Parathyroid adenoma (tissue), 2 donors: ENCODE measurements around the gene TSPAN13.

ENCODE experiments used
- H2AFZ ChIP-seq: fragments of 300-600 bp; sonication (generic); one replicate; pipeline ENCODE4 v1.7.0; 2017; ENCODE audit warnings: antibody characterized with exemption, mild to moderate bottlenecking
- H3K27ac ChIP-seq: fragments of 300-600 bp; sonication (generic); one replicate; pipeline ENCODE4 v1.7.0; 2017
- H3K27me3 ChIP-seq: fragments of 300-600 bp; sonication (generic); one replicate; pipeline ENCODE4 v1.7.0; 2017; ENCODE audit warnings: low read length; ENCODE audit not compliant: control insufficient read depth, insufficient read depth
- H3K36me3 ChIP-seq: fragments of 300-600 bp; sonication (generic); one replicate; pipeline ENCODE4 v1.7.0; 2017; ENCODE audit warnings: low read length; ENCODE audit not compliant: control insufficient read depth, insufficient read depth
- H3K4me1 ChIP-seq: fragments of 300-600 bp; sonication (generic); one replicate; pipeline ENCODE4 v1.7.0; 2017; ENCODE audit warnings: control low read depth
- H3K4me2 ChIP-seq: fragments of 300-600 bp; sonication (generic); one replicate; pipeline ENCODE4 v1.7.0; 2017; ENCODE audit warnings: low read length
- H3K4me3 ChIP-seq: fragments of 300-600 bp; sonication (generic); one replicate; pipeline ENCODE4 v1.7.0; 2017; ENCODE audit warnings: low read depth, low read length
- H3K79me2 ChIP-seq: fragments of 300-600 bp; sonication (generic); one replicate; pipeline ENCODE4 v1.7.0; 2017; ENCODE audit warnings: control low read depth
- H3K9ac ChIP-seq: fragments of 300-600 bp; sonication (generic); one replicate; pipeline ENCODE4 v1.7.0; 2017; ENCODE audit warnings: mild to moderate bottlenecking
- H3K9me3 ChIP-seq: fragments of 300-600 bp; sonication (generic); one replicate; pipeline ENCODE4 v1.7.0; 2017; ENCODE audit warnings: low read length; ENCODE audit not compliant: control insufficient read depth
- CTCF ChIP-seq: fragments of 300-600 bp; sonication (generic); IDR thresholded peaks from one replicate; pipeline ENCODE4 v1.7.0; 2017; ENCODE audit warnings: antibody characterized with exemption, mild to moderate bottlenecking
- donor health status: primary hyperparathyroidism.

The TSPAN13 gene

GRCh38 chr7:16753932-16754855, 639 bp downstream of the TSPAN13 start:
- Histone ChIP-seq H2AFZ (peak overlapping the region; percentile 94), H3K27ac (peak overlapping the region; percentile 79), H3K4me1 (peaks cover 8% of the 10 kb centered on the region), H3K36me3 (no peaks in the 10 kb centered on the region), H3K4me2 (peak overlapping the region; percentile 91), H3K9ac (peak overlapping the region; percentile 10), H3K4me3 (peak overlapping the region; percentile 69), H3K27me3 (no peaks in the 10 kb centered on the region), H3K9me3 (no peaks in the 10 kb centered on the region), H3K79me2 (peaks cover 8% of the 10 kb centered on the region)
- no peak for TF ChIP-seq CTCF

- no peaks in the 10 kb centered on the region for H3K9me3 ChIP-seq
- no peaks in the 10 kb centered on the region for H3K36me3 ChIP-seq
- H3K27ac ChIP-seq = peak overlapping the region; percentile 79
- no peak overlapping the region for H3K4me3 ChIP-seq
- peak overlapping the region; percentile 94 for H2AFZ ChIP-seq
- peaks cover 9% of the 10 kb centered on the region for H3K79me2 ChIP-seq
- no peak for TF ChIP-seq CTCF
- H3K4me1 ChIP-seq = peaks cover 8% of the 10 kb centered on the region
- H3K9ac ChIP-seq = no peak overlapping the region
- H3K27me3 ChIP-seq = no peaks in the 10 kb centered on the region
- no peak overlapping the region for H3K4me2 ChIP-seq
These were observed 1.3 kb downstream of the TSPAN13 start for GRCh38 chr7:16754856-16755317.

- Histone ChIP-seq H3K4me3 (no peak overlapping the region), H3K9me3 (no peaks in the 10 kb centered on the region), H3K4me1 (peaks cover 8% of the 10 kb centered on the region), H3K27ac (peak overlapping the region; percentile 79), H3K79me2 (peaks cover 9% of the 10 kb centered on the region), H3K36me3 (no peaks in the 10 kb centered on the region), H3K27me3 (no peaks in the 10 kb centered on the region), H2AFZ (peak overlapping the region; percentile 94), H3K9ac (no peak overlapping the region), H3K4me2 (no peak overlapping the region)
- TF ChIP-seq CTCF = no peak
These were observed 1.8 kb downstream of the TSPAN13 start for GRCh38 chr7:16755397-16755796.

GRCh38 chr7:16758036-16758435, 4.5 kb downstream of the TSPAN13 start:
- H3K9ac ChIP-seq = no peak overlapping the region
- no peaks in the 10 kb centered on the region for H3K9me3 ChIP-seq
- H3K27ac ChIP-seq = no peak overlapping the region
- H3K4me1 ChIP-seq = peaks cover 8% of the 10 kb centered on the region
- H3K27me3 ChIP-seq = no peaks in the 10 kb centered on the region
- no peaks in the 10 kb centered on the region for H3K36me3 ChIP-seq
- no peak overlapping the region for H2AFZ ChIP-seq
- H3K4me3 ChIP-seq = no peak overlapping the region
- H3K4me2 ChIP-seq = no peak overlapping the region
- no peak for TF ChIP-seq CTCF
- H3K79me2 ChIP-seq = peaks cover 13% of the 10 kb centered on the region
